GM19452 (cell line): ENCODE data around the gene FUNDC2.

ENCODE experiments used
- ATAC-seq: cut with Tn5 transposase; IDR thresholded peaks from one replicate; pipeline ENCODE4 v1.9.1; 2021; ENCODE audit not compliant: unreplicated experiment

Gene FUNDC2

GRCh38 chrX:155023907-155024833 is 2.5 kb upstream of the FUNDC2 start:
- no peak for ATAC-seq

- ATAC-seq: no peak
Measured at GRCh38 chrX:155026420-155026726, 271 bp upstream of the FUNDC2 start.

GRCh38 chrX:155027509-155028066 is 944 bp downstream of the FUNDC2 start:
- ATAC-seq: no peak

- no peak for ATAC-seq
Measured at GRCh38 chrX:155028129-155028528, 1.5 kb downstream of the FUNDC2 start.

- ATAC-seq: no peak
Measured at GRCh38 chrX:155028877-155029291, 2.2 kb downstream of the FUNDC2 start.

- no peak for ATAC-seq
Measured at GRCh38 chrX:155031657-155032056, 5.0 kb downstream of the FUNDC2 start.

GRCh38 chrX:155035688-155036087 is 9.0 kb downstream of the FUNDC2 start:
- ATAC-seq: no peak

- no peak for ATAC-seq
Measured at GRCh38 chrX:155046129-155046810, 19.6 kb downstream of the FUNDC2 start.

- ATAC-seq: no peak
Measured at GRCh38 chrX:155046811-155047528, 20.3 kb downstream of the FUNDC2 start.

- ATAC-seq: no peak
Measured at GRCh38 chrX:155048977-155049619, 22.5 kb downstream of the FUNDC2 start.

- no peak for ATAC-seq
Measured at GRCh38 chrX:155052738-155053498, 26.3 kb downstream of the FUNDC2 start.

GRCh38 chrX:155053656-155054055 is 27.0 kb downstream of the FUNDC2 start:
- ATAC-seq: no peak

GRCh38 chrX:155054255-155054654 is 27.6 kb downstream of the FUNDC2 start:
- ATAC-seq: no peak

GRCh38 chrX:155055494-155055893 is 28.9 kb downstream of the FUNDC2 start:
- ATAC-seq: no peak

GRCh38 chrX:155056471-155056870 is 29.8 kb downstream of the FUNDC2 start:
- ATAC-seq: no peak

- ATAC-seq: peak; percentile 65
Measured at GRCh38 chrX:155056877-155057792, 30.5 kb downstream of the FUNDC2 start.

GRCh38 chrX:155061760-155062159 is 35.1 kb downstream of the FUNDC2 start:
- ATAC-seq: no peak

GRCh38 chrX:155065035-155065734 is 38.5 kb downstream of the FUNDC2 start:
- ATAC-seq: no peak
